Thoracic aorta (tissue), 2 donors: ENCODE results near the gene MYOM1. TPM values are rescaled to one million over a fixed set of nuclear protein-coding genes. Genes with fewer than 3 reads are reported as not detected.

Source experiments
- ATAC-seq: fragments of 150-250 bp; one replicate; pipeline ENCODE4 v1.8.0; 2017; ENCODE audit warnings: low read depth; ENCODE audit not compliant: insufficient number of reproducible peaks, low FRiP score
- DNase-seq: peaks from one replicate; pipeline ENCODE4 v3.0.0-alpha.2; 2020; ENCODE audit warnings: low spot score
- H3K27ac ChIP-seq, 2 donors: fragments of 200-600 bp; sonication (generic); 1 replicate in 1 of 2; 2 replicates in 1 of 2; pipeline ENCODE4 v1.5.1; 2016; ENCODE audit warnings: mild to moderate bottlenecking in 2 of 2, moderate library complexity in 2 of 2
- H3K27me3 ChIP-seq: fragments of 200-600 bp; sonication (generic); replicated peaks from 2 replicates; pipeline ENCODE4 v1.6.0; 2016; ENCODE audit warnings: mild to moderate bottlenecking; ENCODE audit not compliant: insufficient read depth
- H3K36me3 ChIP-seq: fragments of 200-600 bp; sonication (generic); one replicate; pipeline ENCODE4 v1.5.1; 2016
- H3K4me1 ChIP-seq, 2 donors: fragments of 200-600 bp; sonication (generic); 1 replicate in 1 of 2; 2 replicates in 1 of 2; pipeline versions ENCODE4 v1.5.1 to v1.6.0; 2016; ENCODE audit warnings: low read depth in 2 of 2, mild to moderate bottlenecking in 1 of 2; ENCODE audit not compliant: control insufficient read depth in 1 of 2
- H3K4me3 ChIP-seq: fragments of 200-600 bp; sonication (generic); 2 replicates; pipeline ENCODE4 v1.5.1; 2016; ENCODE audit warnings: mild to moderate bottlenecking
- H3K9me3 ChIP-seq: fragments of 200-600 bp; sonication (generic); 2 replicates; pipeline ENCODE4 v1.5.1; 2016
- total RNA-seq, 2 donors: library from RNA; depleted of rRNA; stranded (reverse); fragments of >200 nt; gene quantifications; one replicate each; pipeline versions ENCODE4 v1.1.0 to v1.2.3, GENCODE V29; 2016
- TF ChIP-seq, protein P1 (sequence below): fragments of 200-600 bp; sonication (generic); IDR thresholded peaks from one replicate; pipeline ENCODE4 v1.5.1; 2019; ENCODE audit warnings: antibody characterized with exemption

The MYOM1 gene
- total RNA-seq, 2 donors from 2014 or later, result 16.1 to 27.2 TPM

DNA sequence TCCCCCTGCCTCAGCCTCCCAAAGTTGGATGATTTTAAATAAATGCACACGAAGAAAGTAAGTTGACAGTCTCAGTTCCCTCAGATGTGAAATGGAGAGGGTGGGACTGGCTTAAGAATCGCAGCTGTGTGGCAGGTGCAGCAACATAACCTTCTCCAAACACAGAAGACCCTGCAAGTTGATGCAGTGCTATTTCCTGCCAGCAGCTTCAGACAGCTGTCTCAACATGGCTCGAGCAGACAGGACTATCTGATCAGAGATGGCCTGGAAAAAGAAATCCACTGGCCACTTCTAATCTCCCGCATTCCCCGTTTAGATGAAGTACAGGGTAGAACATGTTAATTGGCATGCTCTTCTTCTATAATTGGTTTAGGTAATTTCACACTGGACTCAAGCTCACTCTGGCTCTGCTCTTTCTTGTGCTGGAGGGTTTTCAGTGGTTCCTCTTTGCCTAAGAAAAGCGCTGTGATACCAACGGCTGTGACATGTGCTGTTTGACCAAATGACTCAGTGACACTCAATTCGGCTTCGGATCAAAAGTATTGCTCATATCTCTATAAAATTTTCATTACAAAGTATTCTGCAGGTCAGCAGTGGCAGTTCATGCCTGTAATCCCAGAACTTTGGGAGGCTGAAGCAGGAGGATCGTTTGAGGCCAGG lies 40.2 kb downstream of the MYOM1 start:
- Histone ChIP-seq H3K36me3 (peaks cover 5% of the 10 kb centered on the region), H3K9me3 (no peaks in the 10 kb centered on the region), H3K27ac (peak overlapping the region; percentile 65 to 66), H3K27me3 (no peaks in the 10 kb centered on the region), H3K4me1 (peaks cover 12 to 20% of the 10 kb centered on the region in 2 donors), H3K4me3 (no peak overlapping the region)
- DNase-seq, result no peak
- TF ChIP-seq, protein P1, sequence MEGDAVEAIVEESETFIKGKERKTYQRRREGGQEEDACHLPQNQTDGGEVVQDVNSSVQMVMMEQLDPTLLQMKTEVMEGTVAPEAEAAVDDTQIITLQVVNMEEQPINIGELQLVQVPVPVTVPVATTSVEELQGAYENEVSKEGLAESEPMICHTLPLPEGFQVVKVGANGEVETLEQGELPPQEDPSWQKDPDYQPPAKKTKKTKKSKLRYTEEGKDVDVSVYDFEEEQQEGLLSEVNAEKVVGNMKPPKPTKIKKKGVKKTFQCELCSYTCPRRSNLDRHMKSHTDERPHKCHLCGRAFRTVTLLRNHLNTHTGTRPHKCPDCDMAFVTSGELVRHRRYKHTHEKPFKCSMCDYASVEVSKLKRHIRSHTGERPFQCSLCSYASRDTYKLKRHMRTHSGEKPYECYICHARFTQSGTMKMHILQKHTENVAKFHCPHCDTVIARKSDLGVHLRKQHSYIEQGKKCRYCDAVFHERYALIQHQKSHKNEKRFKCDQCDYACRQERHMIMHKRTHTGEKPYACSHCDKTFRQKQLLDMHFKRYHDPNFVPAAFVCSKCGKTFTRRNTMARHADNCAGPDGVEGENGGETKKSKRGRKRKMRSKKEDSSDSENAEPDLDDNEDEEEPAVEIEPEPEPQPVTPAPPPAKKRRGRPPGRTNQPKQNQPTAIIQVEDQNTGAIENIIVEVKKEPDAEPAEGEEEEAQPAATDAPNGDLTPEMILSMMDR, result no peak
- no peak for ATAC-seq

DNA sequence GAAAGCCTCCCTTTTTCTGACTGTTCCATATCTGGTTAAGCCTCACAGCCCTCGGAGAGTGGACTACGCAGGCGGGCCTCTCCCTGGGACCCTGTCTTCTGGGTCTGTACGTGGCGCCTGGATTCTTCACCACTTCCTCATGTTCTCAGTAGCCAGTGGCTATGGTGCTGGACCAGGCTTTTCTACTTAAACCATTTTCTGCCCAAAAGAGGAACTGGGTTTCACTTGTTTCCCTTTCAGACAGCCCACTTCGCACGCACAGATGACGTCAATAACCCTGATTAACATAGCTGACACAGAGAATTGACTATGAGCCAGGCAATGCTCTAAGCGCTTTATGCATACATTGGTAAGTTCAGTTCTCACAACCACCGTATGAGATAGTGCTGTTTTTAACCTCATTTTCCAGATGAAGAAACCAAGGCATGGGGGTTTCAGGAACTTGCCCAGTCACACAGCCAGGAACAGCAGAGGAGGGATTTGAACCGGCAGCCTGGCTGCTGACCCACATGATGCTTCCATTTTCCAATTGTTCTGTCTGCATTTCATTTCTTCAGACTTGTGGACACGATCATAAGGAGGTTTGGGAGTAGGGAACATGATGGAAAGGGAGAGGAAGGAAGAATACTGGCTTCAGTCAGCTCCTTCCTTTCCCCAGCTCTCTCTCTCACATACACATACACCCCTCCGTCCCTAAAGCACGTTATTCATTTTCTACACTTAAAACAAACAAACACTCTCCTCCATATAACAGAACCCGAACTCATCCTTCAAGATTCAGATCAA lies 41.7 kb downstream of the MYOM1 start:
- H3K27me3 ChIP-seq, result no peaks in the 10 kb centered on the region
- no peaks in the 10 kb centered on the region for H3K9me3 ChIP-seq
- ATAC-seq (no peak), DNase-seq (peak; percentile 28)
- H3K27ac ChIP-seq, result peak overlapping the region in 1 of 2 donors; percentile 40
- no peak overlapping the region for H3K4me3 ChIP-seq
- TF ChIP-seq, protein P1, result no peak
- H3K4me1 ChIP-seq, result peaks cover 12 to 20% of the 10 kb centered on the region in 2 donors
- peaks cover 2% of the 10 kb centered on the region for H3K36me3 ChIP-seq

DNA sequence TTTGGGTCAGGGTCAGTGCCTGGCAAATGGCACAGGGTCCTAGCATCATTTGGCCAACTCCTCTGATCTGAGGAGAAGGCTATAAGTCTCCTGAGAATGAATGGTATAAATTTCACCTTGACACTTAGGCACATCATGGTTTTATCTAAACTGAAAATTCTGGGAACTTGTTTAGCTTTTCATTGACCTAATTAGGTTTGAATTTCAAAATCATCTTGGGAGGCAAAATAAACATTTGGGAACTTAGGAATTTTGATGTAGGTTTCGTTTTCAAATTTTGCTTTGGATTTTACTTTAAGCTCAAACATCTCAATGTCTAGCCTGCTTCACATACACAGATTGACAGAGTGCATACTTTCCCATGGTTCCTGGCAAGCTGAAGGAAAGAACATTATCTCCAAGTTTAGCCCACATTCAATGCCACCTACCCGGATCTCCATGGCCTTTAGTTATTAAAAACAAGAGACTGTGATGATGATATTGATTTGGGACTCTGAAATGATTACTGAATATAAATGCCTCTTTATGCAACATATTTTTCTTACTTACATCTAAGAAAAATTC lies 44.5 kb downstream of the MYOM1 start:
- TF ChIP-seq, protein P1, result no peak
- Histone ChIP-seq H3K27me3 (no peaks in the 10 kb centered on the region), H3K4me1 (peaks cover 7 to 12% of the 10 kb centered on the region in 2 donors), H3K27ac (no peak overlapping the region), H3K4me3 (no peak overlapping the region), H3K9me3 (no peaks in the 10 kb centered on the region), H3K36me3 (peaks cover 5% of the 10 kb centered on the region)
- ATAC-seq, result no peak
- no peak for DNase-seq

DNA sequence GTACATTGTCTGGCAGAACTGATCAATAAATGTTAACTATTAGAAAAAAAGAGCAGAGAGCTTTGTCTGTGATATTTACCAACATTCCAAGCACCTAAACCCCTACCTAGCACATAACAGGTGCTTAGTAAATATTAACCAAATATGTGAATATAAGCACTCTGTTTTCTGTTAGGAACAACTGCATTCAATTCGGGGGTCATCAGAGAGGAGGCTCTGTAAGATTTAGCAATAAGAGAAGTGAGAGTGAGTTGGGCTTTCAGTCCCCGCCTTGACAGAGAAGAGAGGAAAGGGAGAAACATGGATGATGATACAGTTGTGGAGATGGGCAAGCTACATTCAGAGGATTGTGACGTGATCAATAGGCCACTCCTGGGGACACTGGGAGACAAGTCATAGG lies 47.7 kb downstream of the MYOM1 start:
- H3K27me3 ChIP-seq, result no peaks in the 10 kb centered on the region
- no peak for DNase-seq
- no peaks in the 10 kb centered on the region for H3K4me1 ChIP-seq
- ATAC-seq, result no peak
- H3K9me3 ChIP-seq, result no peaks in the 10 kb centered on the region
- peaks cover 10% of the 10 kb centered on the region for H3K36me3 ChIP-seq
- H3K27ac ChIP-seq, result no peak overlapping the region
- no peak overlapping the region for H3K4me3 ChIP-seq
- TF ChIP-seq, protein P1, result no peak

DNA sequence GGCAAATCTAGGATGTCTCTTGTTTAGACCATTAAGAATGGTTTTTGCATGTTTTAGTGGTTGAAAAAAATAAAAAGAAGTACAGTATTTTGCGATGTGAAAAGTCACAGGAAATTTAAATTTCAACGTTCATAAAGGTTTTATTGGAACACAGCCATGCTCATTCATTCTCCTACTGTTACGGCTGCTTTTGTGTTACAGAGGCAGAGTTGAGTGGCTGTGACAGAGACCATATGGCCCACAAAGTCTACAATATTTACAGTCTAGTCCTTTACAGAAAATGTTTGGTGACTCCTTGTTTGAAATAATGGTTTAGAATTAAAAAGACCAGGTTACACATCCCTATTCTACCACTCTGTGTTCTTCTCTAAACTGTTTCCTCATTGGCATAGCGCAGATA lies 48.1 kb downstream of the MYOM1 start:
- Histone ChIP-seq H3K27ac (no peak overlapping the region), H3K4me1 (no peaks in the 10 kb centered on the region), H3K27me3 (no peaks in the 10 kb centered on the region), H3K4me3 (no peak overlapping the region), H3K36me3 (peaks cover 10% of the 10 kb centered on the region), H3K9me3 (no peaks in the 10 kb centered on the region)
- TF ChIP-seq, protein P1, result no peak
- DNase-seq (no peak), ATAC-seq (no peak)
